Neural progenitor cell (in vitro differentiated cells): ENCODE data around the gene ADAMTS20.
"Not testable (repeated sequence)": the region's sequence is repeated elsewhere in the genome, so short reads cannot be mapped to it uniquely, and the experiment has no call there.

Experiments used
- CTCF ChIP-seq: fragments of 200-600 bp; sonication (generic); IDR thresholded peaks from 2 replicates; pipeline ENCODE4 v1.5.1; 2017; ENCODE audit warnings: antibody characterized with exemption, mild to moderate bottlenecking
- EZH2 ChIP-seq: fragments of 200-600 bp; sonication (generic); IDR thresholded peaks from 2 replicates; pipeline ENCODE4 v1.6.1; 2017; ENCODE audit warnings: antibody characterized with exemption, mild to moderate bottlenecking, moderate library complexity
- EZH2phosphoT487 ChIP-seq: fragments of 200-600 bp; sonication (generic); IDR thresholded peaks from 2 replicates; pipeline ENCODE4 v1.6.1; 2017; ENCODE audit warnings: antibody characterized with exemption

GRCh38 chr12:43341785-43342313 is 210.2 kb downstream of the ADAMTS20 start:
- not testable (repeated sequence) for TF ChIP-seq CTCF, EZH2phosphoT487, EZH2
